SK-N-SH treated with all-trans-retinoic acid at 6 μM for 48 hours (cell line): ENCODE data around the gene ARHGAP26.

Source experiments
- ATAC-seq: fragments of 200-7000 bp; cut with Tn5 transposase; 3 replicates; pipeline ENCODE4 v1.9.1; 2020; ENCODE audit warnings: mild to moderate bottlenecking, moderate library complexity
- ARNTL ChIP-seq: fragments of 450-650 bp; formaldehyde crosslinking; IDR thresholded peaks from 2 replicates; pipeline ENCODE4 v1.5.0; 2020; ENCODE audit warnings: low read depth, mild to moderate bottlenecking, moderate library complexity, borderline replicate concordance
- CSDC2 ChIP-seq: fragments of 250-450 bp; sonication (Bioruptor Pico); IDR thresholded peaks from 2 replicates; pipeline ENCODE4 v1.5.0; 2020; ENCODE audit warnings: mild to moderate bottlenecking, moderate library complexity
- ISL1 ChIP-seq: fragments of 250-450 bp; sonication (Bioruptor Pico); IDR thresholded peaks from 2 replicates; pipeline ENCODE4 v2.1.2; 2022; ENCODE audit warnings: mild to moderate bottlenecking, moderate library complexity
- OSR1 ChIP-seq: fragments of 250-450 bp; sonication (Bioruptor Pico); IDR thresholded peaks from 2 replicates; pipeline ENCODE4 v1.8.0; 2022; ENCODE audit warnings: moderate library complexity, mild to moderate bottlenecking, inconsistent platforms
- PPARA ChIP-seq: fragments of 250-450 bp; sonication (Bioruptor Pico); IDR thresholded peaks from 2 replicates; pipeline ENCODE4 v1.5.0; 2020; ENCODE audit warnings: mild to moderate bottlenecking, borderline replicate concordance
- RARB ChIP-seq: fragments of 250-450 bp; sonication (Bioruptor Pico); IDR thresholded peaks from 2 replicates; pipeline ENCODE4 v1.8.0; 2021; ENCODE audit warnings: mild to moderate bottlenecking, moderate library complexity
- TCF4 ChIP-seq: fragments of 250-450 bp; sonication (Bioruptor Pico); IDR thresholded peaks from 2 replicates; pipeline ENCODE4 v1.8.0; 2021; ENCODE audit warnings: mild to moderate bottlenecking, moderate library complexity, borderline replicate concordance
- ZC3H10 ChIP-seq: fragments of 250-450 bp; sonication (Bioruptor Pico); IDR thresholded peaks from 2 replicates; pipeline ENCODE4 v1.5.1; 2021; ENCODE audit warnings: mild to moderate bottlenecking, moderate library complexity
- ZFP3 ChIP-seq: fragments of 250-450 bp; sonication (Bioruptor Pico); IDR thresholded peaks from 2 replicates; pipeline ENCODE4 v1.5.0; 2020; ENCODE audit warnings: mild to moderate bottlenecking, moderate library complexity
- ZFP30 ChIP-seq: fragments of 450-650 bp; formaldehyde crosslinking; IDR thresholded peaks from 2 replicates; pipeline ENCODE4 v1.5.0; 2022; ENCODE audit warnings: mild to moderate bottlenecking, moderate library complexity
- ZNF565 ChIP-seq: fragments of 450-650 bp; formaldehyde crosslinking; conservative IDR thresholded peaks from 2 replicates; pipeline ENCODE4 v1.5.0; 2020; ENCODE audit warnings: low read depth, mild to moderate bottlenecking, moderate library complexity
- ZNF70 ChIP-seq: fragments of 450-650 bp; formaldehyde crosslinking; IDR thresholded peaks from 2 replicates; pipeline ENCODE4 v1.5.0; 2020; ENCODE audit warnings: mild to moderate bottlenecking, moderate library complexity
- ZNF8 ChIP-seq: fragments of 450-650 bp; formaldehyde crosslinking; IDR thresholded peaks from 2 replicates; pipeline ENCODE4 v1.5.0; 2020; ENCODE audit warnings: mild to moderate bottlenecking, moderate library complexity
- TF ChIP-seq, protein P1 (sequence below): fragments of 250-450 bp; sonication (Bioruptor Pico); IDR thresholded peaks from 2 replicates; pipeline ENCODE4 v1.5.1; 2020; ENCODE audit warnings: low read depth, mild to moderate bottlenecking, moderate library complexity
- TF ChIP-seq, protein P2 (sequence below): fragments of 250-450 bp; sonication (Bioruptor Pico); IDR thresholded peaks from 2 replicates; pipeline ENCODE4 v1.8.0; 2021; ENCODE audit warnings: low read depth, mild to moderate bottlenecking, moderate library complexity, borderline replicate concordance
- TF ChIP-seq, protein P3 (sequence below): fragments of 250-450 bp; sonication (Bioruptor Pico); IDR thresholded peaks from 2 replicates; pipeline ENCODE4 v1.5.1; 2021; ENCODE audit warnings: mild to moderate bottlenecking, moderate library complexity

ARHGAP26 gene

DNA sequence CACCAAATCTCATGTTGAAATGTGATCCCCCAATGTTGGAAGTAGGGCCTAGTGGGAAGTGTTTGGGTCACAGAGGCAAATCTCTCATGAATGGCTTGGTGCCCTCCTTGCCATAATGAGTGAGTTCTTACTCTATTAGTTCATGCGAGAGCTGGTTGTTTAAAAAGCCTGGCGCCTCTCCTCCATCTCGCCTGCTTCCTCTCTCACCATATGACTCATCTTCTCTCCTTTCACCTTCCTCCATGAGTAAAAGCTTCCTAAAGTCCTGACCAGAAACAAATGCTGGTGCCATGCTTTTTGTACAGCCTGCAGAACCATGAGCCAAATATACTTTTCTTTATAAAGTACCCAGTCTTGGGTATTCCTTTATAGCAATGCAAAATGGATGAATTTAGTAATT is 20.9 kb upstream of the ARHGAP26 start:
- no peak for TF ChIP-seq ISL1 (CRISPR knock-in tag)
- TF ChIP-seq, all 23 proteins: peak for 0
- ATAC-seq = peak; percentile 79

- ATAC-seq = no peak
- TF ChIP-seq ZNF8 = no peak
- TF ChIP-seq ISL1 (CRISPR knock-in tag) = peak; percentile 36
These were observed 17.0 kb upstream of the ARHGAP26 start for GRCh38 chr5:142753116-142753631.

DNA sequence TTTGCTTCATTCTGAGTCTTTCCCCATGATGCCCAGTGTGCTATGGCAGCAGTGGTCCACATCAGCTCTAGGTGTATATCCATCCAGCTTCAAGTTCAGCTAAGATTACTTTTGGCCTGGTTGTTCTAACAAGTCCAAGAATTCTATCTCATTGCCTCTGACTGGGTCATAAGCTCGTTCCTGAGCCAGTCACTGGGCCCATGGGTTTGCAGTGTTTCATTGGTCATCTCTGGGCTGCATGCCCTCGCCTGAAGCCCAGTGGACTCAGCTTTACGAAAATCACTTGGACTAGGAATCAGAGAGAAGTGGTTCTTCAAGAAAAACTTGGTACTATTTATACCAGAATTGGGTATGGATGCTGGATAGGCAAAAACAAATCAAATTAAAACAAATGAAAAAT is 16.1 kb upstream of the ARHGAP26 start:
- no peak for TF ChIP-seq ZNF565 (CRISPR knock-in tag)
- TF ChIP-seq, protein P1, sequence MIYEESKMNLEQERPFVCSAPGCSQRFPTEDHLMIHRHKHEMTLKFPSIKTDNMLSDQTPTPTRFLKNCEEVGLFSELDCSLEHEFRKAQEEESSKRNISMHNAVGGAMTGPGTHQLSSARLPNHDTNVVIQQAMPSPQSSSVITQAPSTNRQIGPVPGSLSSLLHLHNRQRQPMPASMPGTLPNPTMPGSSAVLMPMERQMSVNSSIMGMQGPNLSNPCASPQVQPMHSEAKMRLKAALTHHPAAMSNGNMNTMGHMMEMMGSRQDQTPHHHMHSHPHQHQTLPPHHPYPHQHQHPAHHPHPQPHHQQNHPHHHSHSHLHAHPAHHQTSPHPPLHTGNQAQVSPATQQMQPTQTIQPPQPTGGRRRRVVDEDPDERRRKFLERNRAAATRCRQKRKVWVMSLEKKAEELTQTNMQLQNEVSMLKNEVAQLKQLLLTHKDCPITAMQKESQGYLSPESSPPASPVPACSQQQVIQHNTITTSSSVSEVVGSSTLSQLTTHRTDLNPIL (CRISPR knock-in tag) = no peak
- TF ChIP-seq PPARA = no peak
- no peak for TF ChIP-seq ARNTL
- no peak for TF ChIP-seq TCF4 (CRISPR knock-in tag)
- no peak for TF ChIP-seq CSDC2 (CRISPR knock-in tag)
- TF ChIP-seq RARB (CRISPR knock-in tag) = no peak
- no peak for ATAC-seq

GRCh38 chr5:142756576-142756975 is 13.6 kb upstream of the ARHGAP26 start:
- ATAC-seq = peak; percentile 40; the same call in 2 of the 3 replicates
- no peak for TF ChIP-seq ZC3H10
- TF ChIP-seq ISL1 (CRISPR knock-in tag) = peak; percentile 68; the same call in 1 of the 2 replicates
- no peak for TF ChIP-seq CSDC2 (CRISPR knock-in tag)

DNA sequence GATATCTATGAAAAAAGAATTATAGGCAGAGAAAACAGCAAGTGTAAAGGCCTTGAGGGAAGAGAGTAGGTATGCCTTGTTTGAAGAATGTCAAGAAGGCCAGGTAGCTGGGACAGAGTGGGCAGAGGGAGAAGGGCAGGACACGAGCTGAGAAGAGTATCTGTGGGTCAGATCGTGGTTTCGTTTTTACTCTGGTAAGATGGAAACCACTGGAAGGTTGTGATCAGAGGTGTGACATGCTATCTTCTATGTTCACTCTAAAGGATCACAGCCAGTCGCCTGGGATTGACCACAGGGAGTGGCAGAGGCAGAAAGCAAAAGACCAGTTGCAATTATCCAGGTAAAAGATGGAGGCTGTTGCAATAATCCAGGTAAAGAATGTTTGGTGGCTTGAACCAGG is 12.6 kb upstream of the ARHGAP26 start:
- TF ChIP-seq ZNF565 (CRISPR knock-in tag) = no peak
- TF ChIP-seq, all 23 proteins: peak for 0
- no peak for ATAC-seq

DNA sequence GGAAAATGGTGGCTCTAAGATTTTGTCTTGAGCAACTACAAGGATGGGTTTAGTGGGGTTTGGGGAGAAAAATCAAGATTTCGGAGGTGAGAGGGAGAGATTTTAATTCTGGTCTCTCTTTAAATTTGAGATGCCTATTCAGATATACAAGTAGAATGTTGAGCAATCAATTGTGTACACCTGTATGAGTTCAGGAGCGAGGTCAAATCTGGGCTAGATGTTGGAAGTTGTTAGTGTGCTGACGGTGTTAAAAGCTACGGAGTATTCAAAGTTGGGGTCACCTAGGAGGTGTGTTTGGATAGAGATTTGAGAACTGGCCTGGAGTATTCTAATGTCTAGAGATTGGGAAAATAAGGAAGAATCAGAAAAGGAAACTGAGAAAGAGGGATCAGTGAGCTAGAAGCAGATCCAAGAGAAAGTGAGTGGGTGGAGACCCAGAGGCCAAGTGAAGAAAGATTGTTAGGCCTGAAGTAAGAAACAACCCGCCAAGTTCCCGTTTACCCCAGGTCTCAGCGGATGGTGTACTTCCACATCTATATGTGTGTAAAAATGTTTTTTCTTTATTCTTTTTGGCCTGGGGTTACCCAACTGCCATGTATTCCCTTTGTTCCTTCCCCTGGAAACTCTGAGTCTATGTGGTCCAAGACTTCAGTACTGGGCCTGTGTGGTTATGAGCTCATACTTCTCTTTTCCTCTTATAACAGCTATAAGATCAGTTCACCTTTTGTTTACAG is 11.9 kb upstream of the ARHGAP26 start:
- no peak for TF ChIP-seq ARNTL
- TF ChIP-seq ZC3H10 = no peak
- TF ChIP-seq, protein P2, sequence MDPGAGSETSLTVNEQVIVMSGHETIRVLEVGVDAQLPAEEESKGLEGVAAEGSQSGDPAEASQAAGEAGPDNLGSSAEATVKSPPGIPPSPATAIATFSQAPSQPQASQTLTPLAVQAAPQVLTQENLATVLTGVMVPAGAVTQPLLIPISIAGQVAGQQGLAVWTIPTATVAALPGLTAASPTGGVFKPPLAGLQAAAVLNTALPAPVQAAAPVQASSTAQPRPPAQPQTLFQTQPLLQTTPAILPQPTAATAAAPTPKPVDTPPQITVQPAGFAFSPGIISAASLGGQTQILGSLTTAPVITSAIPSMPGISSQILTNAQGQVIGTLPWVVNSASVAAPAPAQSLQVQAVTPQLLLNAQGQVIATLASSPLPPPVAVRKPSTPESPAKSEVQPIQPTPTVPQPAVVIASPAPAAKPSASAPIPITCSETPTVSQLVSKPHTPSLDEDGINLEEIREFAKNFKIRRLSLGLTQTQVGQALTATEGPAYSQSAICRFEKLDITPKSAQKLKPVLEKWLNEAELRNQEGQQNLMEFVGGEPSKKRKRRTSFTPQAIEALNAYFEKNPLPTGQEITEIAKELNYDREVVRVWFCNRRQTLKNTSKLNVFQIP = no peak
- TF ChIP-seq, protein P3, sequence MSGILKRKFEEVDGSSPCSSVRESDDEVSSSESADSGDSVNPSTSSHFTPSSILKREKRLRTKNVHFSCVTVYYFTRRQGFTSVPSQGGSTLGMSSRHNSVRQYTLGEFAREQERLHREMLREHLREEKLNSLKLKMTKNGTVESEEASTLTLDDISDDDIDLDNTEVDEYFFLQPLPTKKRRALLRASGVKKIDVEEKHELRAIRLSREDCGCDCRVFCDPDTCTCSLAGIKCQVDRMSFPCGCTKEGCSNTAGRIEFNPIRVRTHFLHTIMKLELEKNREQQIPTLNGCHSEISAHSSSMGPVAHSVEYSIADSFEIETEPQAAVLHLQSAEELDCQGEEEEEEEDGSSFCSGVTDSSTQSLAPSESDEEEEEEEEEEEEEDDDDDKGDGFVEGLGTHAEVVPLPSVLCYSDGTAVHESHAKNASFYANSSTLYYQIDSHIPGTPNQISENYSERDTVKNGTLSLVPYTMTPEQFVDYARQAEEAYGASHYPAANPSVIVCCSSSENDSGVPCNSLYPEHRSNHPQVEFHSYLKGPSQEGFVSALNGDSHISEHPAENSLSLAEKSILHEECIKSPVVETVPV = no peak
- TF ChIP-seq, protein P1 (CRISPR knock-in tag) = no peak
- TF ChIP-seq OSR1 (CRISPR knock-in tag) = no peak
- no peak for TF ChIP-seq PPARA
- TF ChIP-seq ZNF70 = no peak
- TF ChIP-seq ZFP30 (CRISPR knock-in tag) = no peak
- no peak for TF ChIP-seq CSDC2 (CRISPR knock-in tag)
- no peak for ATAC-seq

- ATAC-seq = no peak
- TF ChIP-seq ZNF8 (no peak), RARB (CRISPR knock-in tag) (no peak), ZC3H10 (no peak), ZFP3 (CRISPR knock-in tag) (no peak)
- TF ChIP-seq, protein P2 = no peak
These were observed 11.4 kb upstream of the ARHGAP26 start for GRCh38 chr5:142758796-142759145.
